ENCODE results near the gene TNFRSF14.

Gene TNFRSF14

DNA sequence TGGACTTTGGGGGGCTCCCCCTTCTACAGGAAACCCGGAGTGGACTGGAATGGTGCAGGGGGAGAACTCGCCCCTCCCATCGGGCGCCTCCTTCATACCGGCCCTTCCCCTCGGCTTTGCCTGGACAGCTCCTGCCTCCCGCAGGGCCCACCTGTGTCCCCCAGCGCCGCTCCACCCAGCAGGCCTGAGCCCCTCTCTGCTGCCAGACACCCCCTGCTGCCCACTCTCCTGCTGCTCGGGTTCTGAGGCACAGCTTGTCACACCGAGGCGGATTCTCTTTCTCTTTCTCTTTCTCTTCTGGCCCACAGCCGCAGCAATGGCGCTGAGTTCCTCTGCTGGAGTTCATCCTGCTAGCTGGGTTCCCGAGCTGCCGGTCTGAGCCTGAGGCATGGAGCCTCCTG, at the start of gene TNFRSF14:
Gene TNFRSF14 (plus strand): TSS at position 95 of the 401 bp plus-strand sequence. CDS start 294 bp downstream, at position 389.
- peak; percentile 70 for DNase-seq (ENCODE audit: low read depth, low spot score)

DNA sequence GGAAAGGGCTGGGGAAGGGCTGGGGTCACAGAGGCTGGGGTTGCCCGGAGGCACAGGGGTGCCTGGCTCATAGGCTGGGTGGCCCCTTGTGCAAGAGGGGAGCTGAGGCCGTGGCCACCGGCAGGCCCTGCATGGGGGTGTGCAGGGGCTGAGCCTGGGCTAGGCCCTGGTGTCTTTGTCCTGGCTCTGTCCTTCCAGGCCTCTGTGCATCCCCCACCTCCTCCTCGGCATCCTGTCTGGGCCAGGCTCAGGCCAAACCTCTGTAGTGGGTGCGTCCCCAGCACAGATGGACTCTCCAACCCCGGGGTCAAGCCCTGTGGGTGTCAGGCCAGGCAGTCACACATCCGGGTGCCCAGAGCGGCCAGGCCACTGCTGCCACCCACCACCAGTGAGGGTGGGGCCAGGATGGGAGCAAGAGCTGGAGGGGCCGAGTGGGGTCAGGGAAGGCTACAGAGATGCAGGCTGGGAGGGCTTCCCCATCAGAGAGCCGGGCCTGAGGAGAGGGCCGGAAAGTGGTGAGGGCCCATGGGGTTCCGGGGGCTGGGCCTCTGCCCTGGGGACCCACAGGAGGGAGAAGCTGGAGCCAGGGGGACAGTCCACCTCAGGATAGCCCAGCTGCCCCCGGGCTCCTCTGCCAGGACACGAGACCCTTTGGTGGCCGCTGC, 49.1 kb upstream of the TNFRSF14 start:
- no peak for DNase-seq (ENCODE audit: low read depth, low spot score)

- no peak for DNase-seq (ENCODE audit: low read depth, low spot score)
These were observed 48.4 kb upstream of the TNFRSF14 start for GRCh38 chr1:2507744-2508155.

DNA sequence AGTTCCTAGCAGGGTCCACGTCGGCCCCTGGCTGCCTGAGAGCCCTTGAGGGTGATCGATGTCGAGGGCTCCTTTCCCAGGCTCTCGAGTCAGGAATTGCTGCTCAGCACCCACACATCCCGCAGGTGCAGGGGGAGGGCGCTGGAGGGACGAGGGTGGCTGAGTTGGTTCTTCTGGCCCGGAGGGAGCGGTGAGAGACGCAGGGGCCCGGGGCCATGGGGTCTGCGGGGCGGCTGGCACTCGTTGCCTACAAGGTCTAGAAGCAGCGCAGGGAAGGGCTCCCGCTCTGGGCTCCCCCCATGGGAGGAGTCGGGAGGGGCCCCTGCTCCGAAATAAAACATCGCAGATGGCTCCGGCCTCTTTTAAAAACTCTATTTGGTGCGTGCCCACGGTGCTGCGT, 48.0 kb upstream of the TNFRSF14 start:
- no peak for DNase-seq (ENCODE audit: low read depth, low spot score)

DNA sequence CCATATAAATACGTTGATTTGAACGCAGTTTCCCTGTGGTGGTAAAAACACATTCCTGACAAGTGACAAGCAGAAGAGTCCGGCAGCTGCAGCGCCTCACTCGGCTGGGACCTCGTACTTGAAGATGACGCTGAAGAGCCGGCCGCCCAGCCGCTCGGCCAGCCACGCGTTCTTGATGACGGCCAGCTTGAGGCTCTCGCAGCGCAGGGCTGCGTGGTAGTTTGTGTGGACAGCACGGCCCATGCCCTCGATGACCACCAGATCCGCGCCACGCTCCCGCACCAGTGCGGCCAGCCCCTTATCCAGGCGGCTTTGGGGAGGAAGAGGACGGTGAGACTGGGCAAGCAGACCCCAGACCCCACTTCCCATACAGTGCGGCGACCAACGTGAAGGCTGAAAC, 47.4 kb upstream of the TNFRSF14 start:
- no peak for DNase-seq (ENCODE audit: low read depth, low spot score)

DNA sequence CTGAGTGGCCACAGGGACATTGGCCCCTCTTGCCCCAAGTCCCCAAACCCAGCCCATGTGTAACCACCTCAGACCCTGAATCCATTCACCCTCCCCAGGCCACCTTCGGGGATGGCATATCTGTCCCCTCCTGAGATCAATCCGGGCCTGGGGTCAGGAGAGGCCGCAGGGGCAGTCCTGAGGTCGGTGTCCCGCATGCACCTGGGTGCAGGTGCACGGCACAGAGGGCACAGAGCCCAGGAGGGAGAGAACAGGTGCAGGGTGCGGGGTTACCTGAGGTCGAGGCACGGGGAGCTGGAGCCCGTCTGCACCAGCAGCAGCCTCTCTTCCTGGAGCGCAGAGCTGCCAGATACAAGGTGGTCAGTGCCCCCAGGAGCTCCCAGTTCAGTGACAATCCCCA, 46.6 kb upstream of the TNFRSF14 start:
- no peak for DNase-seq (ENCODE audit: low read depth, low spot score)

DNA sequence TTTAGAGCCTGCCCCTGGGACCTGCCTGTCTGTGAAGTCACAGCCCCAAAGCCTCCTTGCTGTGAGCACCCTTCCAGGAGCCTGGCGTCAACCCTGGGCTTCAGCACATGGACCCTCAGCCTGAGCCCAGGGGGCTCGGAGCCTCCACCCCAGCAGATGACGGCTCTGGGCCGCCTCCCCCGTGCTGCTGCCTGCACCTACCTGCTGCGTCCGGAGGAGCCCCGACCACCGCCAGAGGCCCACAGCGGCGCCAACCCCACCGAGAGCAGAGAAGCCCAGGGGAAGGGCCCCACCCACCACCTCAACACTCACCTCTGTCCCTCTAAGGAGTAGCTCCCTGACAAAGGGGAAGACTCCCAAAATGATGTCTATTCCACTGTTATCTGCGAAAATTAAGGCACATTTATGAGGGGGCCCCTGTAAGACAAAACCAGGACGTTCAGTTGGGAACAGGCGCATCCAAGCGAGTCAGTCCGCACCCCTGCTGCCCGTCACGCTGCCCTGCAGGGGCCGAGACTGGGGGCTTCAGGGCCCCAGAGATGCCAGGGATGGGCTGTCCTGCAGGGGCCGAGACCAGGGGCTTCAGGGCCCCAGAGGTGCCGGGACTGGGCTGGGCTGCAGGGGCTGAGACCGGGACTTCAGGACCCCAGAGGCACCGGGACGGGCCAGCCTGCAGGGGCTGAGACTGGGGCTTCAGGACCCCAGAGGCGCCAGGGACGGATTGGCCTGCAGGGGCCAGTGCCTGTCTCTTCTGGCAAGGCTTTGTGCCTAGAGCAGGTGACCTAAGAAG, 45.6 kb upstream of the TNFRSF14 start:
- no peak for DNase-seq (ENCODE audit: low read depth, low spot score)

DNA sequence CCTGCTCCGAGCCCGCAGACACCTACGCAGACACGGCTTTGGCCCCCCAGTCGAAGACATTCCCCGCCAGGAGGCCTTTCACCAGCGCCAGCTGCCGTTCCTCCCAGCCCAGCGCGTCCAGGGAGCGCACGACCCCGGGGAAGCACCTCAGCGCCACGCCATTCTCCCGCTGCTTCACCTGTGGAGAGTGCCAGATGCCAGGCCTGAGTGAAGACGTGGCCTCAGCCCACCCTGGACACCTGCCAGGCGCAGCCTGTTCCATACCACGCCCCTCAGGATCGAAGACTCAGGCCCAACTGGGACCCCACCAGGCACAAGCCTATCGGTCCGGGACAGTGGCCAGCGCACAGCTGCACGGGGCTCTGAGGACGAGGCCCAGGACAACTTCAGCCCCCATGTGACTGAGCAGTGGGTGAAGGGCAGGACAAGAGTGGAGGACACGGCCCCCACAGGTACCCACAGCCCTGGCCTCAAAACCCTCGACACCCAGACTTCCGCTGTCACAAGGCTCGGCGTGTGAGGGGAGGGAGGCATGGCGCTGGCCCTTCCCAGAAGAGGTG, 43.2 kb upstream of the TNFRSF14 start:
- no peak for DNase-seq (ENCODE audit: low read depth, low spot score)

DNA sequence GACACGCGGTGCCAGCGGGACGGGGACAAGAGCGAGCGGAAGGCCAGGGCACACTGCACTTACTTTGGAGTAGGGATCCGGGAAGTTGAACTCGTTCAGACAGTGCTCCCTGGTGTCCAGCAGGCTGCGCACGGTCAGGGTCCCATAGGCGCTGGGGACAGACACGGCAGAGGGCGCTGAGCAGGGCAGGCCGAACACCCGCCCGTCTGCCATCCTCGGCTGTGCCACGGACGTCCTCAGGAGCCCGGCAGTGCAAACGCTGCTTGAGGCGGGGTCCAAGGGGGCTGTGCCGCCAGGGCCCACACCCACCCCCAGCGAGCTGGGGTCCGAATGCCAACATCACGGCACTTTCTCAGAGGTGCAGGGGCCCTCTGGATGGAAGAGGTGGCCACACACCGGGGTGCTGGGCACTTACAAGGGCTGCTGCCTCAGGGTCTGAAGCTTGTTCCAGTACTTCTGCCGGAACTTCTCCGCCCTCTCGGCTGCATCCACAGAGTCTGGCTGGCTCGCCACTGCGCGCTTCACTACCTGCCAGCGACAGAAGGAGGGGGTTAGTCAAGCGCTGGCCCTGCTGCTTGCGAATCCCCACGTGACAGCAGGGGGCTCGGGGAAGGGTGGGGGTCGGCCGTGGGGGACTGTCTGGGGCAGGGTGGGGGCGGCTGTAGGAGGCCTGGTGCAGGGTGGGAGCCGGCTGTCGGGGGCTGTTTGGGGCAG, 42.1 kb upstream of the TNFRSF14 start:
- DNase-seq (ENCODE audit: low read depth, low spot score) = no peak

DNA sequence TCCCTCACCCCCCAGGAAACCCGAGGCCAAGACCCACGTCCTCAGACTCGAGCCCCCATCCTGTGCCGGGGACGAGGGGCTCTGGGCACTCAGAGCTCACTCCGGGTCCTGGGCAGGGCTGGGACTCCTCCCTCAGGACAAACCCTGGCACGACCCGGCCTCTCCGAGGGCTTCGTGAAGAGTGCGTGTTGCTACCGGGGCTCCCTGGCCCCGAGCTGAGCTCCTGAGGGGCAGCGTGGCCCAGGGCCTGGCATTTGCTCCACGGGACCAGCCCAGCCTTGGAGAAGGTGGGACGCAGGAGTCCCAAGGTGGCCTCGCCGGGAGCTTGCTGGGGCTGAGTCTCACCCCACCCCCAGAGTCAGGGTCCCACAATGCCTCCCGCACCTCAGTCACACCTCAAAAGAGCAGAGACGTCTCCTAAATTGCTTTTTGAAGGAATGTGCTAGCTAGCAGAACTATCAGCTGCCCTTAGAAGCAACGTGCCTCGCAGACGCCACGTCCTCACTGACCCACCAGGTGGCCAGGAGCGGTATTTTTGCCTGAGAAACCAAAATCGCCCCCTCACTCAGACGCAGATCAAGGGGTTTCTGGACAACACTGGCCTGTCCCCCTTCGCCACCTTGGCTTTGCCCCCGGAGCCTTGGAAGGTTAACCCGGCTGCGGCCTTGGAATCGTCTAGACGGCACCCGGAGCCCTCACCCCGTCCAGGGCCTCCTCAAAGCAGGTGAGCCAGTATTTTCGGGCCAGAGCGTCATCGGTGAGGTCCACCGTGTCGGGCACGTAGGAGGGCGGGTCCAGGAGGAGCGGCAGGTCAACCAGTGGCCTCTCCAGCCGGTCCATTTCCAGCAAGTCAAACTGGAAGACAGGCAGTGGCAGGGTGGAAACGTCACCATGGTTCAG, 41.1 kb upstream of the TNFRSF14 start:
- DNase-seq (ENCODE audit: low read depth, low spot score) = no peak

GRCh38 chr1:2515763-2516080, 40.4 kb upstream of the TNFRSF14 start:
- no peak for DNase-seq (ENCODE audit: low read depth, low spot score)

- DNase-seq (ENCODE audit: low read depth, low spot score) = no peak
These were observed 40.0 kb upstream of the TNFRSF14 start for GRCh38 chr1:2516124-2516523.

DNA sequence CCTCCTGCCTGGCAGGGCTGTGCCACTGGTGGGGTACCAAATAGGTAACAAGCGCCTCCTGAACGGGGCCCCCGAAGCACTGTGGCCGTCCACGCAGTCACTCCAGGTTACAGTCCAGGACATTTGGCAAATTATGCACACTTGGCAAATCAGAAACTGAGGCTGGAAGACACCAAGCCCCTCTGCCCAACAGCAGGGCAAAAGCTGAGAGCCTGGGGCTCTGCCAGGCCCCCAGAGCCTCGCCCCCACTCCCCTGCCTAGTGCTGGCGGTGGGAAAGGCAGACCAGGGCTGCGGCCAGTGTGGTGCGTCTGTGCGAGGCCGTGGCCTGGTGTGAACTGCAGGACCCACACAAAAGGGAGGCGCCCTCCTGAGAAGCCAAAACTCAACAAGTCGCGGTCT, 39.2 kb upstream of the TNFRSF14 start:
- no peak for DNase-seq (ENCODE audit: low read depth, low spot score)

DNA sequence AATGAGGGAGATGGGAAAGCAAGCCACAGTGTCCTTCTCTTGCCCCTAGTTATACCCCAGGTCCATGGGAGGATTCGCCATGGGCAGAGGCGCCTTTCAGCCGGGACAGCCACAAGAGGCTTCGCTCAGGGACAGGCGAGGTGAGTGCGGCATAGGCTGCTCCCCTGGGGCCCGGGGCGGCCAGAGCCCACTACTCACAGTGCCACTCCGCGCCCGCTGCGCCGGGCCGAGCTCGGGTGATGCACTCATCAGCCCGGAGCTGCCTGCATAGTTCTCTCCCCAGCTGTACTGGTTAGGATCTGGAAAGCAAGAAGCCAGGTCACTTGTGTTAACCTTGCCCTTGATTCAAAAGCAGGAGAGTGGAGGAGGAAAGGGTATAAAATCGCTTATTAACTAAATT, 38.2 kb upstream of the TNFRSF14 start:
- DNase-seq (ENCODE audit: low read depth, low spot score) = no peak

- DNase-seq (ENCODE audit: low read depth, low spot score) = no peak
These were observed 37.6 kb upstream of the TNFRSF14 start for GRCh38 chr1:2518528-2518927.

GRCh38 chr1:2519029-2519685, 37.0 kb upstream of the TNFRSF14 start:
- DNase-seq (ENCODE audit: low read depth, low spot score) = no peak

GRCh38 chr1:2519729-2520128, 36.4 kb upstream of the TNFRSF14 start:
- no peak for DNase-seq (ENCODE audit: low read depth, low spot score)

DNA sequence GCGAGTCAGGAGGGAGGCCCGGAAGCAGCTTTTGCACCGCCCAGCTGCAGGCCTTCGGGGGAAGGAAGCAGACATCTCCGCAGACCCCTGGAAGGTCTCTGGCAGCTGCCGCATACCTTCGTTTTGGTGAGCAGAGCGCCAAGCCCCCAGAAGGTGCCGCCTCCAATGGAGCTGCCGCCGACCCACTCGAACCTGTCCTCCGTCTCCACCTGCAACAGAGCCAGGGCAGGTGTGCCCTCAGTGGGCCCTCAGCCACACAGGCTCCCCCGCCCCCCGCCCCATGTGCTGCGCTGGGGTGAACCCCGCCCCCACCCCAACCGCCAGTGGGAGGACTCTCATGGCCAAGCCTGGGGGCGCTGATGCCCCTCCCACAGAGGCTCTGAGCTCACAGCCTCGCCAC, 36.0 kb upstream of the TNFRSF14 start:
- DNase-seq (ENCODE audit: low read depth, low spot score) = no peak

DNA sequence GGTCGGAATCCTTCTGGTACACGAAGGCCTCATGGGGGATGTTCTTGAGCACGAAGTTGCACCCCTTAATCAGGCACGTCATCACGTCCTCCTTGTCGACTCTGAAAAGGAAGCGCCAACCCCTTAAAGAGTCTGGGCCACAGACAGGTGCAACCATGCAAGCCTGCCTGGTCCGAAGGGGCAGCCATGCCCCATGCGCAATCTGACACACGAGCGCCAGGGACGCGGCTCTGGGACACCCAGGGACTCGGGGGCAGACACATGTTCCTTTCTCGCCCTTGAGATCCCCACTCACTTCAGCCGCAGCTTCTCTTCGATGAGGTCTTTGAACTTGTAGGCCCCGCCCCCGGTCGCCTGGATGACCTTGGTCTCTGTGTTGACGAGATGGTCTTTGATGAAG, 35.4 kb upstream of the TNFRSF14 start:
- no peak for DNase-seq (ENCODE audit: low read depth, low spot score)

GRCh38 chr1:2522230-2522629, 33.9 kb upstream of the TNFRSF14 start:
- no peak for DNase-seq (ENCODE audit: low read depth, low spot score)

Data from astrocyte of the hippocampus (primary cell).